Stimulated activated CD8-positive, alpha-beta memory T cell treated with anti-CD3 and anti-CD28 coated beads, Interleukin-12 subunit alpha, Interleukin-12 subunit beta, amount 100 ng/mL, for 24 hours (primary cell): Measurements from ENCODE around the gene SIGMAR1.
"Not testable (repeated sequence)": the region's sequence is repeated elsewhere in the genome, so short reads cannot be mapped to it uniquely, and the experiment has no call there.

Source experiments
- DNase-seq: peaks from one replicate; pipeline ENCODE4 v3.0.0-alpha.2; 2020; ENCODE audit errors: extremely low read depth

The SIGMAR1 gene

DNA sequence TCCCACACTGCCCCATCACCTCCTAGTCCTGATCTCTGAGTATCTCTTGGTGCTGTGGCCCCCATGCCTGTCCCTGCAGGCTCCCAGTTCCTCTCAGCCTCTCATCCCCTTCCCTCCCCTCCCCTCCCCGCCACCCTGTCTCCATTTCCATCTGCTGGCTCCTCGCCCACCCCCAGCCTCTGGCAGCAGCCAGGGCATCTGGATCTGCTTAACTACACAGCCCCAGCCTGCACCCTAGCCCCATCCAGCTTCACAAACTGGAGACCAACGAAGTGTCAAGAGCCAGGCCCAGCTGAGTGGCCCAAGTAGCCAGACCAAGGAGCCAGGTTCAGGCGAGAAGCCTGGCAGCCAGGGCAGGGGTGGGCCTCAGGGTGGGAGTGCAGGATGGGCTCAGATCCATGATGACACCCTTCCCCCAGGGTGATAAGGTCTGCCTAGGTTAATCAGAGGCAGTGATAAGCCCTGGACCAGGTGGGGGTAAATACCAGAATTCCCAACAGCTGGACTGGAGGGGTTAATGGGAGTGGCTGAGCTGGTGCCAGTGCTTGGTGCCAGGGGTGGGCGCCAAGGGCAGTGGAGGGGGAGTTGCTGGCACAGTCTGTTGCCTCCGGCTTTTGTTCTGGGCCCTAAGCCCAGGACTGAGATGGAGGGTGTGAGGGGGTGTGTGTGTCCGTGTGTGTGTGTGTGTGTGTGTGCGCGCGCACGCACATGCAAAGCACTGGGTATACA is 16.9 kb upstream of the SIGMAR1 start:
- DNase-seq, result no peak

DNA sequence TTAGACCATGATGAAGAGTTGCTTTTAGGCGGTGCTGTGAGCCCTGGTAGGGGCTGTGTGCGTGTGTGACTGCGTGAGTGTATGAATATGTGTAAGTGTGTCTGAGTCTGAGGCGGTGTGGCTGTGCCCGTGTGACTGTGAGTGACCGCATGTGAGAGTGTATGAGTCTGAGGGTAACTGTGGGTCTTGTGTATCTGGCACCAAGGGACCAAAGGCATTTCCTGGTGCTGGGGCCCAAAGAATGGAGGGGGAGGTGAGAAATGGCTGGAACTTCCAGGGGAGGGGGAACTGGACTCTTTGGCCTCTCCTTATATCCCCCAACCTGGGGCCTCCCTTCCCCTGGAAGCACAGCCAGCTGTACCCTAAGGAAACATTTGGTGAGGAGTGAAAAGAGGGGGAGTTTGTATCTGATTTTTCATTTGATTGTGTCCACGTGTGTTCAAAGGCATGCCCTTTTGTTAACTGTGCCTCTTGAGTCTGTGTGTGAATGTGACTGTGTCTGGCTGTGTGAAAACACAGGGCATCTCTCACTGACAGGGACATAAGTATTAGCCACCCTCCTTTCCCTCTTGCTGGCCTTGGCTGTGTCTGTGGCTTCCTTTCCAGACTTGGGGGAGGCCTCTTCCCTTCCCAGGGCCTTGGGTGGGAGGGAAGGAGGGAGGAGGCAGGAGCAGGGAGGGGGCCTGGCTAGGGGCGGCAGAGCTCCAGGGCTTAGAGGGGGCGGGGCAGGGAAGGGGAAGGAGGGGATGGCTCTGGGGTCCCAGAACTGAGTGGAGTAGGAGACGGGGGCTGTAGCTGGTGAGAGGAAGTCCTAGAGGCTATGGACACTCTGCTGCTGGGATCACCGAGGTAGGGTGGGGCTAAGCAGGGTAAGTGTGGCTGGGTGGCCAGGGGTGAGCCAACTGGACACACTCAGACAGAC is 15.8 kb upstream of the SIGMAR1 start:
- DNase-seq, result no peak

DNA sequence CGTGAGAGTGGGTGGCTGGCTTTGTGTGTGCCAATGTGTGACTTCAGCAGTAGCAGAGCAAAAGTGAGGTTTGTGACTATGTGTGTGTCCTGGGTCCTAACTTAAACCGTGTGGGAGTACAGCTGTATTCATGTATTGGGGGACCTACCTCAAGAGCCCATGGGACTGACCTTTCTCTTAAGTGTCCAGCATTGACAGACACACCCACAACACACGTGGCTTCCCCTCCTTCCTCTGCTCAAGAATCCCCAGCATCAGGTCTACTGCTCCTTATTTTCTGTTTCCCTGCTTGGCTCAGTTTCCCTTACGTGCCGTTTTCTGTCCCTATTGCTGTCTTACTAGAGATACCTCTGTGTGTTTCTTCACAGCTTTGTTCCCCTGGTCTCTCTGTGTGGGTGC is 15.0 kb upstream of the SIGMAR1 start:
- DNase-seq, result no peak

DNA sequence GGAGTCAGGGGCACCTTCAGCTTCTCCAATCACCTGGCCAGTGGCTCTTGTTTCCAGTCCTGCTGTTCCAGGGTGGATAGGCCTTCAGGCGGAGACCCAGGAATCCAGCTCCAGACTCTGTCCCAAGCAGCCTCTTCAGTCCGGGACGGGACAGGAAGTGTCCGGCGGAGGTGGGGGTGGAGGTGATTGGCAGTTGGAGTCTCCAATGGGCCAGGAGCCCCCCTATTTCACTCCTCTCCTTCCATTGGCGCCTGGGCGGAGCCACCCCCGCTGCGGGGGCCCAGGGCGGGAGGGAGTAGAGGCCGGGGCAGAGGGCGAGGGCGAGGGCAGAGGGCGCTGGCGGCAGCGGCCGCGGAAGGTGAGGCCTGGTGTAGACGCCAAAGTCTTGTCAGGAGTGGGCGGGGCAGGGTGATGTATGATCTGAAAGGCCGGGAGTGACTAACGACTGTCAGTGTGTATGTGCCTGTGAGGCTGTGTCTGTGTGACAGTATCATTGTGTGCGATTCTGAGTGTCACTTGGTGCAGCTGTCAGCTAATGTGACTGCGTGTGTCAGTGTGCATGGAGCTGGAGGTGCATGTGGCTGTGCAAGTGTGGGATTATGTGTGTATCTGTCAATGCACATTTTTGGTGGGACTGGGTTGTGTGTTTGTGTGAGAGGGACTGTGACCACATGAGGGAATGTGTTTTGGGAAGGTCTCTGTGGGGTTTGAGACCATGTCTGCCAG is 14.5 kb upstream of the SIGMAR1 start, which contains the start of gene IL11RA:
Gene IL11RA (plus strand): TSS at position 310 of the 726 bp plus-strand sequence. CDS start 3,033 bp downstream, outside the sequence.
- DNase-seq, result no peak

DNA sequence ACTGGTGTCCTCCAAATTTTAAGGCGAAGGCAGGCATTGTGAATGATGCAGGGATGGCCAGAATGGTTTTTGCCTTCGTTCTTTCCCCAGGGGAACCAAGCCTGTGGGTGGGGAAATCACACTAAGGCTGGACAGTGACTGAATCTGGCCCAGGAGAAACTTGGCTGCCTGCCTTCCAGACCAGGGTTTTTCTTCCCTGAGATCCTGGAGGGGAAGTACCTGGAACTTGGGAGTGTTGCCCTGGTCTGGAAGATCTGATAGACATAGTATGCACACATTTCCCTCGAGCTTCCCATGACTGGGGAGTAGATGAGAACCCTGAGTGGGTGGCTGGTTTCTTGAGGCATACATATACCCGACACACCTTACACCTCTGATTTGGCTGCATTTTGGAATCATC is 13.7 kb upstream of the SIGMAR1 start:
- DNase-seq, result no peak

DNA sequence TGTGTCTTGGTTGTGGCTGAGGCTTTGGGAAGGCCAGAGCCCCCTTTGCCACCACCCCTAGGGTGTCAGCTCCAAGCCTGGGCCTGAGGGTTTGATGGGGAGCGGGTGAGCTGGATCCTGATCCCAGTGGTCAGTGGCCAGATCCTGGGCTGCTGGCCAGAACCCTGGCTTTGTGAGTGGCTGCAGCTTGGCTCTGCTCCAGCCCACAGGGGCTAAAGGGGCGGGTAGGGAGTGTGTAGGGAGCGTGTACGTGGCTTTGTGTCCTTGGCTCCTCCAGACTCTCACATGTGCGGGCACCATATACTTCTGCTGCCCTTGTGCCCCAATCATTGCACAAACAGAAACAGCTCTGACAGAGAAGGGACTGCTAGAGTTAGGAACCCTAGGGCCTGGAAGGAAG is 13.2 kb upstream of the SIGMAR1 start:
- no peak for DNase-seq

DNA sequence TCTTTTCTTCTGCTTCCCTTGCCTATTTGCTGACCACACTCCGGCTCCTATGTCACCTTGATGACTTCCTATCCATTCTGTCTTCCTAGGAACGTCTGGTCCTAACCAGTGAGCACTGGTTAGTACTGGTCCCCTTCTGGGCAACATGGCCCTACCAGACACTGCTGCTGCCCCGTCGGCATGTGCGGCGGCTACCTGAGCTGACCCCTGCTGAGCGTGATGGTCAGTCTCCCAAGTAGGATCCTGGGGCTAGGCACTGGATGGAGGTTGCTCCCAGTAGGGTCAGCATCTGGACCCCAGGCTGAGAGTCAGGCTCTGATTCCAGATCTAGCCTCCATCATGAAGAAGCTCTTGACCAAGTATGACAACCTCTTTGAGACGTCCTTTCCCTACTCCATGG is 11.1 kb upstream of the SIGMAR1 start:
- DNase-seq, result no peak

DNA sequence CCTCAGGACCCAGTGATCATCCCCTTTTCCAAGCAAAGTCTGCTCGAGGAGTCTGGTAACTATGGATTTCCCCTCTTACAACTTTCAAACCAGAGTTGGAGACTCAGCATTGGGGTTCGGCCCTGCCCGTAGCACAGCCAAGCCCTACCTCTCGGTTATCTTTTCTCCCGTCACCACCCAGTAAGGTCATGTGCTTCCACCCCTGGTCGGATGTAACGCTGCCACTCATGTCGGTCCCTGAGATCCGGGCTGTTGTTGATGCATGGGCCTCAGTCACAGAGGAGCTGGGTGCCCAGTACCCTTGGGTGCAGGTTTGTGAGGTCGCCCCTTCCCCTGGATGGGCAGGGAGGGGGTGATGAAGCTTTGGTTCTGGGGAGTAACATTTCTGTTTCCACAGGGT is 10.1 kb upstream of the SIGMAR1 start:
- no peak for DNase-seq

DNA sequence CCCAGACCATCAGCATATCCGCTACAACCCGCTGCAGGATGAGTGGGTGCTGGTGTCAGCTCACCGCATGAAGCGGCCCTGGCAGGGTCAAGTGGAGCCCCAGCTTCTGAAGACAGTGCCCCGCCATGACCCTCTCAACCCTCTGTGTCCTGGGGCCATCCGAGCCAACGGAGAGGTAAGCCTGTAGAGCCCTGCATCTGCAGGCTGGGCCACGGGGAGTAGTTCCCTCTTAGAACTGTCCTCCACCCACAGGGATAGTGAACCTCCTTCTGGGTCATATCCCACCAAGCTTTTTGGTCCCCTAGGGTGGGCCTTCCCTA is 9.5 kb upstream of the SIGMAR1 start:
- DNase-seq, result no peak

DNA sequence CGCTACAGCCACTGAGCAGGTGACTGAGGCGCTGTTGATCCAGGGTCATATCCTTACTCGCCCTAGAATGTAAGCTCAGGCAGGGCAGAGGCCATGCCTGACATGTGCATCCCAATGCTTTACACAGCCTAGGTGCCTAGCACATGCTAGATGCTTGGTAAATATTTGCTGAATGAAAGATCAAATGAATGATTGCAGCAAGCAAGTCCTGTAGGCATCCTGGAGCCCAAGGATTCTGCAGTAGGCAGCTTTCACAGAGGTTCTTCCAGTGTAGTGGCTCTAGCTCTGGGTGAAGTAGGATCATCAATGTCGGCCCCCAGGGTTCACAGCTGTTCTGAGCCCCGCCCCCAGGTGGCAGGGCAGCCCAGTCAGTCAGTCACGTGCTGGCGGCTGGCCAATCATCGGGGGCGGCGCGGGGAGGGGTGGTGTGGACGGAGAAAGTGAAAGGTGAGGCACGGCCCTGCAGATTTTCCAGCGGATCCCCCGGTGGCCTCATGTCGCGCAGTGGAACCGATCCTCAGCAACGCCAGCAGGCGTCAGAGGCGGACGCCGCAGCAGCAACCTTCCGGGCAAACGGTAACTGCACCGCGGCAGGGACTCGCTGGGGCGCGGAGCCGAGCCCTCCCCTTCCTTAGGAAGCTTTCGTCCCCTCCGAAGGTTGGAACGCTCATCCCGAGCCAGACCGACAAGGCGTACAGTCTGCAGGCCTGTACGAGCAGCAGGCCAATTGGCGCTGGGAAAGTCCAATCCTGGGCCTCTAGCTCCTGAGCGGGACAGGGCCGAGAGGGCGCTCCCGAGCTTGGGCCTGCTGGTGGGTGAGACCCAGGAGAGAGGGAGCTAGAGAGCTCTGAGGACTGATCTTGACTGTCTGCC is 8.9 kb upstream of the SIGMAR1 start, which contains the start of gene GALT:
Gene GALT (plus strand): TSS at position 465 of the 873 bp plus-strand sequence. CDS start 30 bp downstream, at position 495.
- DNase-seq, result peak; percentile 93

DNA sequence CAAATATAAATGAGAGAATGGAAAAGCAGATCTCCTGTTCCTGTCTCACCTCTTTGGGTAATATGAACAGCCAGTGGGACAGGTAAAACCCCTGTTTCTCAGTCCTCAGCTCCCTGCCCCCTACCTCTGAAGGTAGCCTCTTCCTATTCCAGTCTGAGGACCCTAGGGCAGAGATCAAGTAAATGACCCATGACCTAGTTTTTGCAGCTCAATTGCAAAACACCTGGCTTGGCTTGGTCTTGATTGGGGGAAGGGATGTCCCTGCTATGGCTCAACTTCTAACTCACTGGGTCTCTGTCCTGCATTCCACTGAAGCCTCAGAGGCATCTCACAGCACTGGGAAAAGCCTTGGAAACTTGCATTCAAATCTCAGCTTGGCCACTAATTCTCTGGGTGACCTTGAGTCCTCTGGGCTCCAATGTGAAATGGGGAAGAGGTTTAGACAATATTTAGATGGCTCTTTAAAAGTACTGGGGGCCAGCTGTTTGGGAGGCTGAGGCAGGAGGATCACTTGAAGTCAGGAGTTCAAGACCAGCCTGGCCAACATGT is 7.3 kb upstream of the SIGMAR1 start:
- no peak for DNase-seq

DNA sequence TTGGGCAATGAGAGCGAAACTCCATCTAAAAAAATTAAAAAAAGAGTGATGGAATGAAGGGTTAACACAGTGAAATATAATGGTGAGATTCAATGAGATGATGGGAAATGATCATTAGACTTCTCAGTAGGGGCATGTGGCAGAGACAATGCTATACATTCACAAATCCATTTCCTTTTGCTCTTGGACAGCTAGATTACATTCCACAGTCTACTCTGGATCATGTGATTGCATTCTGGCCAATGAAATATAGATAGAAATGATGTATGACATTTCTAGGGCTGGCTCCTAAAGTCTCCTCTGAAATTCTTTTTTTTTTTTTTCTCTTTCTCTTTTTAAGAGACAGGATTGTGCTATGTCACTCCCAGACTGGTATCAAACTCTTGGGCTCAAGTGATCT is 5.1 kb upstream of the SIGMAR1 start:
- no peak for DNase-seq

DNA sequence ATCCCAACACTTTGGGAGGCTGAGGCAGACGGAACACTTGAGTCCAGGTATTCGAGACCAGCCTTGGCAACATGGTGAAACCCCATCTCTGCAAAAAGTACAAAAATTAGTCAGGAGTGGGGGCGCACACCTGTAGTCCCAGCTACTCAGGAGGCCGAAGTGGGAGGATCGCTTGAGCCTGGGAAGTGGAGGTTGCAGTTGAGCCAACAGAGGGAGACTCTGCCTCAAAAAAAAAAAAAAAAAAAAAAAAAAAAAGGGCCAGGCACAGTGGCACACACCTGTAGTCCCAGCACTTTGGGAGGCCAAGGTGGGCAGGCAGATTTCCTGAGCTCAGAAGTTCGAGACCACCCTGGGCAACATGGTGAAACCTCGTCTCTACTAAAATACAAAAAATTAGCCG is 1.7 kb upstream of the SIGMAR1 start:
- not testable (repeated sequence) for DNase-seq

DNA sequence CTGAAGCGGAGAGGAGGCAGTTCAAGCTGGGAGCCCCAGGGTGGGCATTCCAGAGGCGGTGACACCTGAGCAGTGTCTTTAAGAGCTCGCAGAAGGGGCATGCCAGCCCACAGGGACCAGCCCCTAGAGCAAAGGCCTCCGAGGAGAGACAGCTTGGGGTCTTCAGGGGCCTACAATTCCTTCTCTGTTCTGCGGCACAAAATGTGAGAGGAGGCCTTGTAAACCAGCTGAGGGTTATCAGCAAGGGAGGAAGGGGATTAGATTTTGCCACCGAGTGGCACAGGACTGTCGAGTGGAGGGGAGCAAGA is 505 bp upstream of the SIGMAR1 start:
- no peak for DNase-seq

DNA sequence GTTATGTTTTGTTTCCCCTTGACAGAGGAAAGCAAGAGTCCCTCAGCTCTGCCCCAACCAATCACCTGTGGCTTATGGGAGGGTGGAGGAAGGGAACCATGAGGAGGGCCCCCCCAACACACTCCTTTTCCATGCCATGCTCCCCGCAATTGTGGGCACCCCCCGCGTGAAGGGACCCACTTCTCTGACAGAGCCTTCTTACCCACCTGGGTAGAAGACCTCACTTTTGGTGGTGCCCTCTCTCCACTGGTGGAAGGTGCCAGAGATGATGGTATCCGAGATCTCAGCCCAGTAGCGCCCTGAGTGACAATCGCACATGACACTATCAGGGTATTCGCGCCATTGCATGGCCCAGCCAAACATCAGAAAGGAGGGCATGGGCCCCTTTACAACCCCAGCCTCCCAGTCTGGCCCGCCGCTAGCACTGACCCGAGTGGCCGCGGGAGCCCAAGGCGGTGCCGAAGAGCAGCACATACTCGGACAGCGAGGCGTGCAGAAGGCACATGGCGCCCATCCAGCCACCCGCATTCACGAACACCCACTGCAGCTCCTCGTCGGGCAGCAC is 714 bp downstream of the SIGMAR1 start:
- no peak for DNase-seq

DNA sequence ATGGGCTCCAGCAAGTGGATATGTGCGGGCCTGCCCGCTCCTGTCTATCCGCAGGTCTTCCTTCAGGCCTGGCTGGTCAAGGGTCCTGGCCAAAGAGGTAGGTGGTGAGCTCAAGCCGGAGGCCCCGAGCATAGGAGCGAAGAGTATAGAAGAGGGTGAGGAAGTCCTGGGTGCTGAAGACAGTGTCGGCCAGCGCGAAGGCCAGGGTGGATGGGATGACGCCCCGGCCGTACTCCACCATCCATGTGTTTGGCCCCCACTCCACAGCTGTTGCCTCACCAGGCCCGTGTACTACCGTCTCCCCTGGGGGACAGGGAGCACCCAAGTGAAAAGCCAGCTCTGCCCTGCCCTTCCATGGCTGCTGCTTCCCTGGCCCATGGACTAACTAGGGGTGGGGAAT is 2.0 kb downstream of the SIGMAR1 start:
- DNase-seq, result no peak

DNA sequence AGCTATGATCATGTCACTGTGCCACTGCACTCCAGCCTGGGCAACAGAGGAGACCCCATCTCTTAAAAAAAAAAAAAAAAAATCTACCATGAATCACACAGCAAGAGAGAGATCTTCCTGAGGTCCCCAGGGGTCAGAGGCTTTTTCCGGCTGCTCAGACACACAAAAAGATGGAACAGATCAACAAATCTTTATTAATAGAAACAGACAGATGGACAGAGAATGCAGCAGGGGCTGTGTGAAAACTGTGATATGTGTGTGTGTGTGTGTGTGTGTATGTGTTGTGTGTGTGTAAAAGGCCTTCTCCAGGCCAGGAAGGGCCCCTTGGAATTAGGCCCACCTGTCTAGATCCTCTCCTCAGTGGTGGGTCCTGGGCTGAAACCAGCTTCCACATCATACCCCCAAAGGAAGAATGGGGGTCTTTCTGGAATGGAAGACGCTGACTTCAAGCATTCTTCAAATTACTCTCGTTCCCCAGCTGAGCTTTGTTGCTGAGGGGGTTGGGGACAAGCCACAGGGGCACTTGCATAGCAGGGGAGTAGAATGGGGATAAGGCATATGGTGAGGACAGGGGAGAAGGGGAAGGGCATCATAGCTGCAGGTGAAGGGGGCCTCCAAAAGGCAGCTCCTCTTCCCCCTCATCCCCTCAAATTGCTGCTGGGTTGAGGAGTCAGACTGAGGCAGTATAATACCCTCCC is 2.9 kb downstream of the SIGMAR1 start:
- DNase-seq, result no peak

DNA sequence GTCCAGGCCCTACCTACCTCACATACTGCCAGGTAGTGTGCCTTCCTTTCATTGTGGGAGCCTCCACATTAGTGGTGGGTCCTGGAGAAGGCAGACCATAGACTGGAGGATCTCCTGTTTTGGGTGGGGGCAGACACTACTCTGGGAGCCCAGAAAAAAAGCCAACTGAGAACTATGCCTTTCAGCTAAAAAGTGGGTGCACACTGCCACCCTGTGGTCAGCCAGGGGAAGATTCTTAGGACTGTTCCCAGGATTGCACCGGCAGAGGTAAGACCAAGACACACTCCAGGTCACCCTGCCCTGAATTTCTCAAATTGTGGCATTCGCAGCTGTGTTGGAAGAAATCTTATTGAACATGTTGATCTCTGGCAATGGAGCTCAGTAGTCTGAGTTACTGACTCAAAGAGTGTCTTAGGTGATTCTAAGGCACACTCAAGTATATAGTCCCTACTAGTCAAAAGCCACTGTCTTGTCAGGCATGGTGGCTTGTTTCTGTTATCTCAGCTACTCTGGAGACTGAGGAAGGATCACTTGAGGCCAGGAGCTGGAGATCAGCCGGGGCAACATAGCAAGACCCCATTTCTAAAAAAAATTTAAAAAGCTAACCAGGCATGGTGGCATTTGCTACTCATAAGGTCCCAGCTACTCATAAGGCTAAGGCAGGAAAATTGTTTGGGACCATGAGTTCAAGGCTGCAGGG is 3.6 kb downstream of the SIGMAR1 start:
- DNase-seq, result no peak

DNA sequence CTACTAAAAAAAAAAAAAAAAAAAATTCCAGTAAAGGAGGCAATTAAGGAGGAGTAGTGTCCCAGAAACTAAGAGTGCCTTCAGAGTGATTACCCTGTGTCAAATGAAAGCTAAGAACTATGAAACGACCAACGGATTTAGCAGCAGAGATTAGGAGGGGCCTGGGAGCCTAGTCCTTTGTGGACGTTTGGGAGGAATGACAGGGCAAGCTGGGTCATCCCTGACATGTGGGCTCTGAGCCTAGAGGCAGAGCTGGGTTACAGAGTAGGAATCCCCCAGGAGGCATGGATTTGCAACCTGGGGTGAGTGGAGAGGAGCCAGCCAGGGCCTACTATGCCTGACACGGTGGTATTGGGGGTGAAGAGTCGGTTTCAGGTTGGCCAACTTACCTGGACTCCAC is 4.4 kb downstream of the SIGMAR1 start:
- DNase-seq, result no peak
